Measurements from ENCODE around the gene ACVR1C. TPM values are rescaled to one million over a fixed set of nuclear protein-coding genes. Genes with fewer than 3 reads are reported as not detected.

The ACVR1C gene
- total and polyA plus RNA-seq, 2 donors (not counting 1 experiment from before 2014, with no cell fraction given): 0.24 to 0.52 TPM

DNA sequence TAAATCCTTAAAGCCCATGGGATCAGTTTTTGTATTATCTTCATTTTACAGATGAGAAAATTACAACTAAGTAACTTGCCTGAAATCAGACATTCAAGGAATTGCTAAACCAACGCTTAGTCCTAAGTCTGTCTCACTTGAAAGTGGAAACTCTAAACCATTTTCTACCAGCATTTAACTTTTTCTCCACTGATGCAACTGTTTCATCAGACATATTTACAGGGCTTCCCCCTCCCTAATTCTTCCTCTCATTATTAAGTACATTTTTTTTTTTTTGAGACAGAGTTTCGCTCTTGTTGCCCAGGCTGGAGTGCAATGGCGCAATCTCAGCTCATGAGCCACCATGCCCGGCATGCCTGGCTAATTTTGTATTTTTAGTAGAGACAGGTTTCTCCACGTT lies 88.6 kb downstream of the ACVR1C start:
- no peak overlapping the region for H3K4me3 Mint-ChIP-seq
- H3K9ac ChIP-seq (ENCODE audit: low read length): no peak overlapping the region
- intact Hi-C loops (cut with micrococcal nuclease): no loop called here
- TF ChIP-seq EZH2 (IDR thresholded peaks at IDR 0.05; ENCODE audit: borderline replicate concordance, insufficient read depth, low read depth, low read length, poor library complexity, severe bottlenecking): no peak
- TF ChIP-seq, protein P1, sequence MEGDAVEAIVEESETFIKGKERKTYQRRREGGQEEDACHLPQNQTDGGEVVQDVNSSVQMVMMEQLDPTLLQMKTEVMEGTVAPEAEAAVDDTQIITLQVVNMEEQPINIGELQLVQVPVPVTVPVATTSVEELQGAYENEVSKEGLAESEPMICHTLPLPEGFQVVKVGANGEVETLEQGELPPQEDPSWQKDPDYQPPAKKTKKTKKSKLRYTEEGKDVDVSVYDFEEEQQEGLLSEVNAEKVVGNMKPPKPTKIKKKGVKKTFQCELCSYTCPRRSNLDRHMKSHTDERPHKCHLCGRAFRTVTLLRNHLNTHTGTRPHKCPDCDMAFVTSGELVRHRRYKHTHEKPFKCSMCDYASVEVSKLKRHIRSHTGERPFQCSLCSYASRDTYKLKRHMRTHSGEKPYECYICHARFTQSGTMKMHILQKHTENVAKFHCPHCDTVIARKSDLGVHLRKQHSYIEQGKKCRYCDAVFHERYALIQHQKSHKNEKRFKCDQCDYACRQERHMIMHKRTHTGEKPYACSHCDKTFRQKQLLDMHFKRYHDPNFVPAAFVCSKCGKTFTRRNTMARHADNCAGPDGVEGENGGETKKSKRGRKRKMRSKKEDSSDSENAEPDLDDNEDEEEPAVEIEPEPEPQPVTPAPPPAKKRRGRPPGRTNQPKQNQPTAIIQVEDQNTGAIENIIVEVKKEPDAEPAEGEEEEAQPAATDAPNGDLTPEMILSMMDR (IDR thresholded peaks at IDR 0.05): no peak
- no peak overlapping the region for H2AFZ ChIP-seq (ENCODE audit: insufficient read depth, low read depth, low read length, poor library complexity, severe bottlenecking)
- H3K9me3 ChIP-seq (ENCODE audit: control extremely low read depth in 1 of 3, control insufficient read depth in 2 of 3, insufficient read depth in 1 of 3, low read length in 2 of 3): peaks cover 0 to 2% (median 0%) of the 10 kb centered on the region in 3 donors
- ATAC-seq (ENCODE audit: low read depth): no peak
- H3K27me3 ChIP-seq (replicated peaks in 1 of 4; ENCODE audit: control extremely low read depth in 1 of 4, control insufficient read depth in 3 of 4, insufficient read depth in 4 of 4, low read length in 3 of 4): no peaks in the 10 kb centered on the region
- no peaks in the 10 kb centered on the region for H3K27me3 Mint-ChIP-seq
- ChIA-PET POLR2A (no interaction called here), CTCF (interaction anchor here (0.9 to 1.1 kb wide), 2 partner anchors 213 kb away, joined by 3 to 4 read pairs; no protein-coding TSS in a partner anchor)
- no peak for DNase-seq
- H3K79me2 ChIP-seq (ENCODE audit: control insufficient read depth, insufficient read depth, low read length): no peaks in the 10 kb centered on the region
- H3K4me1 ChIP-seq (ENCODE audit: control insufficient read depth in 2 of 2, insufficient read depth in 2 of 2, low read length in 2 of 2): no peaks in the 10 kb centered on the region
- no peaks in the 10 kb centered on the region for H3K9me3 Mint-ChIP-seq (ENCODE audit: insufficient read depth)
- H3K27ac Mint-ChIP-seq: no peak overlapping the region
- WGBS (ENCODE audit: insufficient coverage): 100% methylated on average over 5 of the region's 5 CpGs
- no peaks in the 10 kb centered on the region for H3K36me3 ChIP-seq (replicated peaks in 1 of 2; ENCODE audit: control extremely low read depth in 1 of 2, control insufficient read depth in 1 of 2, extremely low read depth in 1 of 2, insufficient read depth in 2 of 2, low read length in 1 of 2)
- H3K27ac ChIP-seq (ENCODE audit: low read length in 2 of 2): no peak overlapping the region
- H3K4me1 Mint-ChIP-seq: no peaks in the 10 kb centered on the region
- H3K4me2 ChIP-seq (replicated peaks; ENCODE audit: low read depth, low read length, poor library complexity, severe bottlenecking): no peak overlapping the region
- no peaks in the 10 kb centered on the region for H4K20me1 ChIP-seq (ENCODE audit: control insufficient read depth, insufficient read depth, low read length, poor library complexity, severe bottlenecking)
- H3K4me3 ChIP-seq (ENCODE audit: control extremely low read depth in 1 of 5, extremely low read depth in 1 of 5, insufficient read depth in 1 of 5, low read depth in 2 of 5, low read length in 4 of 5): no peak overlapping the region

DNA sequence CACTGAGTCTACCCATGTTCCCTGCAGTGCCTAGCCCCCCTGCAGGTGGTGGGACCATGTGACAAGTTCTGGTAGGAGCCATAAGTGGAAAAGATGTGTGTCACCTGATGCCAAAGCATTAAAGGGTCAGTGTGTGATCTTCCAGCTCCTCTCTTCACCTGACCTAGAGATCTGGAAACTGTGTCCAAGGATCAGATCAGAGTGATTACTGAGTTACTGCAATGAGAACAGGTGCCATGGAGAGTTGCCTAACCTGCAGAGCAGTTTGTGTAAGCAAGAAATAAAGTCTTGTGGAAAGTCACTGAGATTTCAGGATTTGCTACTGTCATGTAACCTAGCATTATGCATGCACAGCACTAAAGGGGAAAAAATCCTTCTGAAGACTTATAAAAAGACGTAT lies 90.6 kb downstream of the ACVR1C start:
- Mint-ChIP-seq H3K9me3 (ENCODE audit: insufficient read depth) (no peaks in the 10 kb centered on the region), H3K27me3 (no peaks in the 10 kb centered on the region), H3K27ac (no peak overlapping the region), H3K4me3 (no peak overlapping the region), H3K4me1 (no peaks in the 10 kb centered on the region)
- Histone ChIP-seq H3K4me1 (ENCODE audit: control insufficient read depth in 2 of 2, insufficient read depth in 2 of 2, low read length in 2 of 2) (no peaks in the 10 kb centered on the region), H2AFZ (ENCODE audit: insufficient read depth, low read depth, low read length, poor library complexity, severe bottlenecking) (no peak overlapping the region), H3K4me2 (replicated peaks; ENCODE audit: low read depth, low read length, poor library complexity, severe bottlenecking) (no peak overlapping the region), H3K4me3 (ENCODE audit: control extremely low read depth in 1 of 5, extremely low read depth in 1 of 5, insufficient read depth in 1 of 5, low read depth in 2 of 5, low read length in 4 of 5) (no peak overlapping the region), H3K27me3 (replicated peaks in 1 of 4; ENCODE audit: control extremely low read depth in 1 of 4, control insufficient read depth in 3 of 4, insufficient read depth in 4 of 4, low read length in 3 of 4) (no peaks in the 10 kb centered on the region), H3K9me3 (ENCODE audit: control extremely low read depth in 1 of 3, control insufficient read depth in 2 of 3, insufficient read depth in 1 of 3, low read length in 2 of 3) (peaks cover 0 to 2% (median 0%) of the 10 kb centered on the region in 3 donors), H3K27ac (ENCODE audit: low read length in 2 of 2) (no peak overlapping the region), H4K20me1 (ENCODE audit: control insufficient read depth, insufficient read depth, low read length, poor library complexity, severe bottlenecking) (no peaks in the 10 kb centered on the region), H3K9ac (ENCODE audit: low read length) (no peak overlapping the region), H3K79me2 (ENCODE audit: control insufficient read depth, insufficient read depth, low read length) (no peaks in the 10 kb centered on the region), H3K36me3 (replicated peaks in 1 of 2; ENCODE audit: control extremely low read depth in 1 of 2, control insufficient read depth in 1 of 2, extremely low read depth in 1 of 2, insufficient read depth in 2 of 2, low read length in 1 of 2) (no peaks in the 10 kb centered on the region)
- no CpG with 5 or more reads among the region's 1 CpG for WGBS (ENCODE audit: insufficient coverage)
- ATAC-seq (ENCODE audit: low read depth) (no peak), DNase-seq (no peak)
- ChIA-PET CTCF (no interaction called here), POLR2A (no interaction called here)
- TF ChIP-seq, protein P1 (IDR thresholded peaks at IDR 0.05): no peak
- TF ChIP-seq EZH2 (IDR thresholded peaks at IDR 0.05; ENCODE audit: borderline replicate concordance, insufficient read depth, low read depth, low read length, poor library complexity, severe bottlenecking): no peak
- intact Hi-C loops (cut with micrococcal nuclease): no loop called here
